GM19025 (cell line): ENCODE results near the gene PYGO2.

Source experiments
- ATAC-seq: cut with Tn5 transposase; IDR thresholded peaks from one replicate; pipeline ENCODE4 v1.9.1; 2021; ENCODE audit warnings: mild to moderate bottlenecking, low read depth, moderate library complexity; ENCODE audit not compliant: unreplicated experiment

The PYGO2 gene

DNA sequence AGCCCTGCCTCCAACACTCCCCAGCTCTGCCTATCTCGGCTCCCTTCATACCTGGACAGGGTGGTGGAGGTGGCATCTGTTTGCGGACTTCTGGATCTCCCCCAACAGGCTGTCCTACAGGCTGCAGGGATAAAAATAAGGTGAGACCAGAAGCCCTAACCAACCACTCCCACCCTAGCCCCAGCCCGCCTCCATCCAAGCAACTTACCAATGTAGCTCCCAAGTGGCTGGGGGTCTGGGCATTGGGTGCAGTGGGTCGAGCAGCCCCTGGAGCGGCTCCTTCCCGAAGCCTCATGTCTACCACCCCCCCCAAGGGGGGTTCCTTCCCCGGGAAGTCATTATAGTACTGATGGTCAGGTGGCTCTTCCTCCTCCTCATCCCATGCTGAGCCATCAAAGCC is 4.5 kb upstream of the PYGO2 start:
- no peak for ATAC-seq

DNA sequence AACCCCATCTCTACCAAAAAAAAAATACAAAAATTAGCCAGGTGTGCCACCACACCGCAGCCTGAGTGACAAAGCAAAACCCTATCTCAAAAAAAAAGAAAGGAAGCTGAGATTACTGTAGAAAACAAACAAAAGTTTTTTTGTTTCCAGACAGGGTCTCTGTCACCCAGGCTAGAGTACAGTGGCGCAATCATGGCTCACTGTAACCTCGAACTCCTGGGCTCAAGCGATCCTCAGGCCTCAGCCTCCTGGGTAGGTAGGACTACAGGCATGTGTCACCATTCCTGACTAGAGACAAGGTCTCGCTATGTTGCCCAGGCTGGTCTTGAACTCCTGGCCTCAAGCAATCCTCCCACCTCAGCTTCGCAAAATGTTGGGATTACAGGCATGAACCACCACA is 2.8 kb upstream of the PYGO2 start:
- ATAC-seq, result no peak

DNA sequence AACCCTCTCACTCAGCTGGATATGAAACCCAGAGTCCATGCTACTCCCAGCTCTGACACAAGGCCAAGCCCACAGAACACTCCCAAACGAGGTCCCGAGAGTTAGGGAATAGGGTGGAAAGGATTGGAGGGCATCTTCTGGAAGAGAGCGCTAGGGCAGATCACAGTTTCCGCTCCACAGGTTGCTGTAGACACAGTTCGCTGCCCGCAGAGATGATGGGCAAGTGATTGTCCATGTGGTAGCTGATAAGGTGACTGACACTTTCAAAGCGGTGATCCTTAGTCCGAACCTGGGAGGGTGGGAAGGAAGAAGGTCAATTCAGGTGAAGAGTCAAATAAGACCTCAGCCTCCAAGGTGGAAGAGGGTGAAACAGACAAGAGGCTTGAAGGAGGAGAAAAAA is 2.1 kb upstream of the PYGO2 start:
- ATAC-seq, result no peak

DNA sequence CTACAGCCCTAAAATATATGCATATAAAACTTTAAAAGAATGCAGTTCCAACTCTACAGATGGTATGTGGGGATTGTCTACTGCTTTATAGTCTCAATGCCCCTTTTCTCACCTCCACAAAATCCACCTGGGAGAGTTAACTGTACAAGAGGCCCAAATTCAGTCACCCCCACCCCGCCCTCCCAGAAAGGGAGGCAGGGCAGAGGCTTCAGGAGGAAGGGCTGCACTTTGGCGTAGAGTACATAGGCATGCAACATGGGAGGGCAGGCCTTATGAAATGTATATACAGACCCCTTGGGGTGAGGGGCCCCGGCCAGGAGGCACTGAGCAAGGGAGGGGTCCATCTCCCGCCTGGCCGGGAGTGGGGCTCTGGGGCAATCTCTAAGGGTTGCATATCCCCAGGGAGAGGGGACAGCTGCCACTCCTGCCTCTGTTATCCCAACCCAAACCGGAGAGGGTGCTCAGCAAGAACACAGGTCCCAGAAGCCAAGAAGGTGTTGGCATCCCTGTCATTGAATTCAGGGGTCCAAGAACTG is 1.3 kb upstream of the PYGO2 start:
- no peak for ATAC-seq

DNA sequence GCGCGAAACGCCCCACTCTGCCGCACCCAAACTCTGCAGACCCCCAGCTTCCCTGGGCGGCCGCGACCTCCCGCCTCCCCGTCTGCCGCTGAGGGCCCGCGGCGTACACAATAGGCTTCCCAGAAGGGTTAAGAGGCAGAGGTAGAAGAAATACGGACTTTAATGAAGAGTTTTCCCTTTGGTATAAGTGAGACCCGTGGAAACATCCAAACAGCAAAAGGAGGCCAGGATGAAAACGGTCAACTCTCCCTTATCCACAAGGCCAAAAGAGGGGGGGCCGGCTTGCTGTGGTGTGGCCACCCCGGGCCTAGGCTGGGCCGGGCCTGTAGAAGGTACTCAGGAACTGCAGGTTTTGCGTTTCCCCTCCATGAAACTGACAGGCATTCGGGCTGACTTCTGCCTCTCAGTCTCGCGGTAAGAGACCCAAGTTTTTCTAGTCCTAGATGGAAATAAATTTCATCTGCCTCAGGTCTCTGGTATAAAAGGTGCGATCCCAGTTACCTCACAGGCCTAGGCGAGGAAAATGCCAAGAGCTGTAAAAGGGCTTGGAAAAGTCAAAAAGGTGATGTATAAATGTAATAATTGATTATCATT is 671 bp upstream of the PYGO2 start:
- ATAC-seq, result no peak

DNA sequence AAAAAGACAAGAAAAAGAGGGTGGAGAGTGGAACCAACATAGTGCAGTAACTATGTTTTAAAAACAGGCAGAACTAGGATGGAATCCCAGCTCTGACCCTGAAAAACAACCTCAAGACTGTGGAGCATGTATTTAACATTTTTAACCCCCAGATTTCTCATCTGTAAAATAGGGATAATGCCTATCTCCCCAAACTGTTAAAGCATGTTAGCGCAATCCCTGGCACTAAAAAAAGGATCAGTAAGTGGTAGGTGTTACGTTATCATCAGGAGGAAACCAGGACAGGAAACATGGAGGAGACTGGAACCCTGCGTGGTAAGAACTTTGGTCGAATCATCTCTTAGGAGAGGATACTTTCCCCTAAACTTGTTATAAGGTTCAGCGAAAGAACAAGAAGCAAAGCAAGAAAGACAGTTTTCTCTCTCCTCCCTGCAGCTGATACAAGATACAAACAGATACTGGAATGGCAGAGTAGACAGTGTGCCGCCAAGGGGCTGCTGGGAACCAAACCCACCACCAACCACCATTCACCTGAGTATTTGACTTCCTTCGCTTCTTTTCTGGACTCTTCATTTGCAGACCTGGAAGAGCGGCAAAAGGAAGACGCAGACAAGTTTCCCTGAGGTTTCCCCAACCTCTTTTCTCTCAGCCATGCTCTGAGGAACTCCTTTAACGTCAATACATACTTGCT is 991 bp downstream of the PYGO2 start:
- ATAC-seq, result no peak

DNA sequence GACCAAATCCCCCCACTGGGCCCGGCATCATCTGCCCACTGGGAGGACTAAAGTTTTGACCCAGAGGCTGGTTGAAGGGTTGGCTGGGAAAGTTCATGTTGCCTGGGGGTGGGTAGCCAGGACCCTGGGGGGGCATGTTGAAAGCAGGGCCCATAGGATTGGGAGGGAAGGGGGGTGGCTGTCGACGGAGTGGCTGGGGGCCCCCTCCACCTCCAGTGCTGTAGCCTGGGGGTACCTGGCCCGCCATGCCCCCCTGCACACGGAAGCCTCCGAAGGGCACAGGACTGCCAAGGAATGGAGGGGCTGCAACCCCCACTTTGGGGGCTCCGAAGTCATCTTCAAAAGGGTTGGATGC is 2.2 kb downstream of the PYGO2 start:
- no peak for ATAC-seq

DNA sequence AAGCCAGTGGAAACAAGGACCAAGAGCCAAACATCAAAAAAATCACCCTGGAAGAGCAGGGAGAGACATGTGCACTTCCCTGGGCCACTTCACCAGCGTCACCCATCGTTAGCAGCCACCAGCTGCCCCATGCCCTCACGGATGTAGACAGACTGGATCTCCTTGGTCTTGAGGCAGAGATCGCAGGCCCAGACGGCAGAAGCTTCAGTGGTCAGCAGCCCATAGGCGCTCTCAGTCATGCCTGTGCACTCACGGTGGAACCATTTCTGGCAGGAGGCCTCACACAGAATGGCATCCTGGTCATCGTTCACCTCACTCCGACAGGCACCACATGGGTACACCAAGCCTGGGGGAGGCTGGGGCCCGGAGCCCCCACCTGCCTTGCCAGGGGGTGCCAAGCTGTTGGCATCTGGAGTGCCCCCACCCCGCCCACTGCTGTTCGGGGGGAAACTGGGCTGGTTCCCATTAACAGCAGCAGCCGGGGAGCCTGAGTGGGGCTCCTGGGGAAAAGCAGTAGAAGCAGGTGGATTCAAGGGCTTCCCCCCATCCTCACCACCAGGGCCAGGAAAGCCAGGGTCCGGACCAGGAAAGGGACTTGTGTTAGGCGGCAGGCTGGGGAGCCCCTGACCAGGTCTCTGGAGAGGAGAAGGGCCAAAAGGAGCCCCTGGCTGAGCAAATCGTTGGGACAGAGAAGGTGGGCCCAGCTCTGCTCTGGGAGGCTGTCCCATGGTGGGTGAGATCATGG is 2.7 kb downstream of the PYGO2 start:
- ATAC-seq, result no peak

DNA sequence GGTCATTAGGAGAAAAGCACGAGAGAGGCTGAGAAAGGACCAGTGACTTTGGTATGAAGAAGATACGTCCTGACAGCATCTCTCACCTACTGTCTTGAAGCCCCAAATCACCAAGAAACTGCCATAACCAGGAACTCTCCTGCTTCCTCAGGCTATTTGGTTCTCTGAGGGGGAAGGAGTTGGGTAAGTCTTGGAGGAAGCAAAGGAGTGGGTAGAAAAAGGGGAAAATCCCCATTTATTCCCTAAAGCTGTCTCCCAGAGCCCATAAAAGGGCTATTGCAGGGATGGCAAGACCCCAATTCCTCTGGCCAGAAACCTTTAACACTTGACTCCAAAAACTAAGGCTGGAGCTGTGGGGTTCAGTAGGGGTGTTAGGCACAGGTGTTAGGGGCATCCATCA is 3.5 kb downstream of the PYGO2 start:
- ATAC-seq, result no peak

DNA sequence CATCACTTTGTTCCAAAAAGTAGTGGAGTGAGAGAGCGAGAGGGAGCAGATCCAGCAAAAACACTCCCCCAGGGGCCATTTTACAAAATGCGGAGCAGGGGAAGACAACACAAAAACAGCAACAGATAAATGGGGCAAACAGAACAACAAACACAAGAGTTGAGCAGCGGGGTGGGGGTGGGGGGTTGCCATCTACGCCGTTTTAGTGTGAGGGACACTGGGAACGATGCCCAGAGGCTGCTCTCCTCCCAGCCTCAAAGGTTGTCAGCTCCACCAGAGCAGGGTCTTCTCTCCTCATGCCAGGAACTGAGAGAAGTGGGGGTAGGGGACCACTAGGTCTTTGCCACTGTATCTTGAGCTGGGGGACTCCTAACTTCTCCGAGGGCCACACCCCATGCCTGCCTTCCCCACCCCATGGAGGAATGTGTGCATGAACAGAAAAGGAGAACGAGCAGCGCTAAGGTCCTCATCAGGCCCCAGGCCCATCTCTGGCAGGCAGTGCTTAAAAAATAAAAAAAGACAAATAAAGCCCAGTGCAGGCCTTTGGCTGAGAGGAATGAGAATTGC is 4.4 kb downstream of the PYGO2 start:
- ATAC-seq, result no peak

DNA sequence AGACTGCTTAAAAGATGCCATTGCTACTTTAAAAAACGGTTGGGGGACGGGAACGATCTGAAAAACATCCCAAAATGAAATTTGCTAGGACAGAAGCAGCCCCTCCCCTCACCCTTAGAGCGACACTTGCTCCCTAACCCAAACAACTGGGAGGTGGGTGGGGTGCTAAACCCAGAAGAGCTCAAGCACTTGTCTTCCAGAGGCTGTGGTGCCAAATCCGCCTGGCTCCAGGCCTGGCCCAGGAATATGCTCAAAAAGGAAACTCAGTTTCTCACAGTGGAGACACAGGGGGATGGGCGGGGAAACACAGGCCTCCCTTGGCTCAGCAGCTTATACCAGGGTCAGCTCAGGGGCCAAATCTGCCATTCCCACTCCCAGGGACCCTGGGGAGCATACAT is 5.0 kb downstream of the PYGO2 start:
- ATAC-seq, result no peak

DNA sequence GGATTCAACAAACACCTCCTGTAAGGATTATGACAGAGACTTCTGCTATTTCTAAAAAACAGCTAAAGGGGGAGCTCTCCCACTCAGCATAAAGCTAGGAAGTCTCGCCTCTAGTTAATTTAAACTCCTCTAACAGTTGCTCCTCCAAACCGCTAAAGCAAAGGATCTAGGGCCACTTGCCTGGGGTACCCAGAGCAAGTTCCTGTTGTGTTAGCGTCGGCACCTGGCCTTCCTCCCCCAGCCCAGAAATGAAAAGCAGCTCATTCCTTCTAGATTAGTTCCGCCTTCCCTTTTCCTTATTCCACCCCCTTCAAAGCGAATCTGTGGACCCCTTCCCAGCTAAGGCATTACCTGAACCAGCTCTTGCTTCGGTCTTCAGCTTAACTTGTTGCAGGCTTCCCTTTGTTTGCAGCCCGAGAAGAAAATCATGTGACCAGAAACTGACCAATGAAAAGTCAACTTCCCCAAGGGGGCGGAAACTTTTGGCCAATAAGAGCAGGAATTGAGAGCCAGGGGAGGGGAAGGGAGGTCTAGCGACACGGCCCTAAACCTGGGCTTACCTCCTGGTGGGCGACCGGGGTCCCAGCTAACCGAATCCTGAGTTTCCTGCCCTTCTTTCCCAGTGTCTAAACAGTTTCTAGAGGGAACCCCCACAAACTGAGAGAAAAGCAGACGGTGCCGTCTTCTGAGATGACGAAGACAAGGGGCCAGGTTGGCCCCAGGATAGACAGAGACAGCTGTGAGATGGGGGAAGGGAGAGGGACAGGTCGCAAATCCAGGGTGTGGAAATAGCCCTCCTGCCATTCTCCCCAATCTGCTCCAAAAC is 5.7 kb downstream of the PYGO2 start, which contains the start of gene PBXIP1:
Gene PBXIP1, minus strand, starts transcription at position 382 of the 826 bp plus-strand sequence. CDS start 2,378 bp downstream, outside the sequence.
- ATAC-seq, result peak; percentile 53

DNA sequence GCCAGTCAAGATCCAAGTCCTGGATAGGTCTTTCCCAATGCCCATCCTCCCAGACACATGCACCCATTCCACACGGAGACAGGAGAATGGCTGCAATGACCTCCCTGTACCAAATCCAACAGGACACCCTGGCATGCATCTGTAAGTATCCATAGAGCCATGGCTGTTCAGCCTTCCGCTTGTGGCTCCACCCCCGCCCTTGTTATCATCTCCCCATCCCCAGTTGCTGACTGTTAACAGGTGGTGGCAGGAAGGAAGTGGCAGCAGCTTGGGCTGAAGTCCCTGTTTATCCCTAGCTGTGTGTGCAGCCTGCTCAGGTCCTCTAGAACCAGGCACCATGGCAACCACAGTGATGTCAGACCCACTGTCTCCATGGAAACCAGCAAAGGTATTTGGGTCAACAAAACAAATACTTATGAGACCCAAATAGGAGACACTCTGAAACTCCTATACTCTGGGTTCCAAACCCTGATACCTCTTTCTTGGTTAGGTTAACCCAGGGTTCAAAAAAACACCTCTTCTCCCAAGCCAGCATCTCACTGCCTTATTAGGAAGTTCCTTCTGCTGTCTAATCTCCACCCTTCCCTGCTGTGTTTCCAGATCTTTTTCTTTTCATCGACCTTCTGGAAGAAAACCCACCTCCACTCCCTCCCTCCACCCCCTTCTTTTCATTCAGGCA is 6.4 kb downstream of the PYGO2 start:
- peak; percentile 54 for ATAC-seq

DNA sequence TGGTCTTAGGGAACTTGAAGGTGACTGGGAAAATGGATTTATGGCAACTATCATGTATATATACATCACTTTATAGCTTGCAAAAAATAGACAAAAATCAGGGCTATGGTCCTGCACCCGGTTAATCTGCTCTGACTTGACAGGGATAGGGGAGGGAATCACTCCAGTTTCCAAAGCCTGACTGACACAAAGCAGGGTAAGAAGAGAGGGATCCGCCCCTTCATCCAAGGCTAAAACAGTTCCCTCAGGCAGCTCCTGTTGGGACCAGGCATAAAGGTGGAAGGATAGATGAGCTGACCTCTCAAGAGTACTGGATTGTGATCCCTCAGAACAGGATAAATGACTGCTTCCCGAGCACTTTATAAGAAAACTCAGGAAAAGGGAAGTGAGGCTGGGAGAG is 7.0 kb downstream of the PYGO2 start:
- ATAC-seq, result no peak

DNA sequence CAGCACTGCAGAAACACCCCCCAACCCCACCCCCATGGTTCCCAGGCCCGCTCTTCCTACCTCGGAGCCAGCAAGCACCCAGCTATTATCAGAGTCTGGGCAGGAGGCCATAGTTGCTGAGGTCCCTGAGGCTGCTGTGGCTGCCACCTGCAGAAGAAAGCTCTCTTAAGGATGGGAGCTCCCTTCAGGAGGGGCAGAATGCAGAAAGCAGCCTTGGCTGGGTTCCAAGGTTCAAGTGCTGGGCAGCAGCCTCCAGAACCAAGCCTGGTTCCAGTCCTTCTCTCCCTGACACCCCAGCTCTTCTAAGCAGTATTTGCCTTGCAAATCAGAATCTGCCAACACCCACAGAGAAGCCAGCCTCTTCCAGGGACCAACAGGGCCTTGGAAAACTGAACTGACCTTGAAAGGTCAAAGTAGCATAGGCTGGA is 8.0 kb downstream of the PYGO2 start:
- no peak for ATAC-seq

DNA sequence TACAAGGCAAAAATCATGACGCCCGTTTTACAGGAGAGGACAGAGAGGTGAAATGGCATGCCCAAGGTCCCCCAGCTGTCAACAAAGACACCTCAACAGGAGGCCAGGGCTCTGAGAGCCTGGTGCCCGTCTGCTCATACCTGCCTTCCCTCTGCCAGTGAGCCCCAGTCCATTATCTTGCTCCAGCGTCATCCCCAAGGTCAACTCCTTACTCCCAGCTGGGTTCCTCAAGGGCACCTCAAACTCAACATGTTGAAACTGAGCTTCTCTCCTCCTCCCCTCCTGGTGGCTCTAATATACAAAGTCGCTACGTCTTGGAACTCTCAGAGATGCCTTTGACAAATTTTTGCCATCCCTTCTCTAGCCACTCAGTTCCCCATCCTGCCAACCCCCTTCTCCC is 8.9 kb downstream of the PYGO2 start:
- ATAC-seq, result no peak

DNA sequence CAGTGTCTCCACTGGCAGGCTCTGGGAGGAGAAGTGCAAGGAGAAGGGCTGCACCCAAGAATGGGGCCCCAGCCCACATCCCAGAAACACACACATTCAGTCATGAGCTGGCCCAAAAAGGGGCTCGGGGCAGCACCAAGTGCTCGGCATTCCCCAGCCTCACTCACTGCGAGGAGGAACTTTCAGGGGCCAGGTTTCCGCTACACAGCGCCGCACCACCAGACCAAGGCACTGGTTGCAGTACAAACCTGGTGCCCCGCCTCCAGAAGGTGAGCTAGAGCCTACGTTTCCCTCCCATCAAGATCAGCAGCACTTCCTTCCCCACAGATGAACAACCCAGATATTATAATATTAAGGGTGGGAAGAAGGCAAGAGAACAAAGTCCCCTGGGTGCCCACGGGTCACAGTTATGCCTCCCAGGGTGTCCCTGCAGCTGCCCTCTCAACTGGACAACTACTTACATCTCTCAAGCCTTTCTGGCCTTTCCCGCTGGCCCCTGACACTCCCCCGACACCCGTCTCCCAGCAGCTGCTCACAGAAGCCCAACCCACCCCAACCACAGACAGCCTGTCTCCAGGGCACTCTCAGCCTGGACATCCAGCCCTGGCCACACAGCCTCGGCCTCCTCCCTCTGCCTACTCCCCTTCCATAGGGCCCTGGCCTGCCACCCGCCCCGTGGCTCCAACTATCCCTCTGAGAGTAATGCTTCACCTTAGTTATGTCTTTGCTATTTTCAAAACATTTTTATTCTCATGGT is 9.5 kb downstream of the PYGO2 start:
- ATAC-seq, result no peak

DNA sequence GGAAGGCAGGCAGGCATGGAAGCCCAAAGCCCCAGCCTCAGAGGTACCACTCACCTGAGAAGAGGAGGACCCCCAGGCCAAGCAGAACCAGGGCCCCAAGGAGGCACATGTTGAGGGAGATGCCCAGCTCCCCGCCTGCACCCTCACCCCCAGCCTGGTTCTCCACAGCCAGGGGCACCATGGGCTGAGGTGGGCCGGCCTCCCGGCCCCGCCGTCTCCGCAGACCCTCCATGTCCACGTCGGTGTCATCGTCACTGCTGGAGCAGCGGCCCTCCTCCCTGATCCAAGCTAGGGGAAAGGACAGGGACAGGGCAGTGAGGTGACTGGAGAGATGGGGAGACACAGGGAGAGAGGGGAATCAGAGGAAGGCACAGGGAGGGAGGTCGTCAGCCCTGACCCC is 13.5 kb downstream of the PYGO2 start:
- no peak for ATAC-seq
